Dermis blood vessel endothelial cell (primary cell): ENCODE measurements around the gene CDC16. TPM values are rescaled to one million over a fixed set of nuclear protein-coding genes. Genes with fewer than 3 reads are reported as not detected.

ENCODE experiments used
- DNase-seq: peaks from one replicate; pipeline ENCODE4 v3.0.0; 2010
- total RNA-seq: library from RNA; depleted of rRNA; stranded (reverse); fragments of >200 nt; gene quantifications from 2 replicates; pipeline ENCODE4 v1.2.3, GENCODE V29; 2014

Gene CDC16
- total RNA-seq, 1 donor from 2014 or later: 46.5 TPM

- DNase-seq: no peak
Observed at GRCh38 chr13:114304346-114305034, 69.8 kb downstream of the CDC16 start.

- DNase-seq: no peak
Observed at GRCh38 chr13:114309086-114309485, 74.4 kb downstream of the CDC16 start.

DNA sequence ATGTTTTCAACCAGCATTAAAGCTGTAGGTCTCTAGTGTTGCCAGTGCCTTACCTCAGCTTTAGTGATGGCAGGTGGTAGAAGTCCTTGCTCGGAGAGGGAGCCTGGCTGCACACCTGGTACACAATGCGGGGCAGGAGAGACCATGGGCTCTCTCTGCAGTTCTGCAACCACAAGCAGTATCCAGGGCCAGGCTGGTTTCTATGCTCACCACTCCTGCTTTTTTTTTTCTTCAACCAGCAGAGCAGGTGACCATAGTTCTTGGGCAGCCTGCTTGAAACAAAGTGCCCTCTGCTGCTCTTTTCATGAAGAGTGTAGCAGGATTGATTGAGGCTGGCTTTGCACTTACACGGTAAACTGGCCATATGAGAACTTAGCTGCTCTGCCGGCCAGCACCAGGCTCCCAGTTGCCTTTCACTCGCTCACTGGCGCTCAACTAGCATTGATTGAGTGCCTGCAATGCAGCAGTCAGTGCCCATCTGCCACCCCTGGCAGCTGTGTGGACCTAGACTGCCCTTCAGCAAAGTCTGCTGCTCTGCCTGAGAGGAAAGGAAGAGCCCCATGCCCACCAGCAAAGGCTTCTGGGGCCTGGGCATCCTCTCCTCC is 75.2 kb downstream of the CDC16 start:
- no peak for DNase-seq

- no peak for DNase-seq
Observed at GRCh38 chr13:114310956-114311355, 76.3 kb downstream of the CDC16 start.

DNA sequence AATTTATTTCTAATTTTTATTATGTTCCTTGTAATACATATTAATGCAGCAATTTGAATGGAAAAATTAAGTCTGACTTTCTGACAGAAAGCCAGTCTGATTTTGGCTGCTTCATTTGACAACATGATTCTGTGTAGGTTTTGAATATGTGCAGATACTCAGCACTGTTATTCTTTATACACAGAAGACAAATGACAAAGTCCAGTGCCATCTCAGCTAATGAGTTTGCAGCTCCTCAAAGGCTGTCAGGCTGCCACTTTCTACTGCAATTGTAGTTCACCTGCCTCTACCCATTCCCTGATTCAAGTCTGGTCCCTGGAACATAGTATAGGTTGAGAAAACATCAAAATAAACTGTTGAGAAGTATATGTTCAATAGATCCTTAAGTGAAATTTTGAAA is 76.7 kb downstream of the CDC16 start:
- no peak for DNase-seq

GRCh38 chr13:114311908-114312307 is 77.2 kb downstream of the CDC16 start:
- peak; percentile 36 for DNase-seq

DNA sequence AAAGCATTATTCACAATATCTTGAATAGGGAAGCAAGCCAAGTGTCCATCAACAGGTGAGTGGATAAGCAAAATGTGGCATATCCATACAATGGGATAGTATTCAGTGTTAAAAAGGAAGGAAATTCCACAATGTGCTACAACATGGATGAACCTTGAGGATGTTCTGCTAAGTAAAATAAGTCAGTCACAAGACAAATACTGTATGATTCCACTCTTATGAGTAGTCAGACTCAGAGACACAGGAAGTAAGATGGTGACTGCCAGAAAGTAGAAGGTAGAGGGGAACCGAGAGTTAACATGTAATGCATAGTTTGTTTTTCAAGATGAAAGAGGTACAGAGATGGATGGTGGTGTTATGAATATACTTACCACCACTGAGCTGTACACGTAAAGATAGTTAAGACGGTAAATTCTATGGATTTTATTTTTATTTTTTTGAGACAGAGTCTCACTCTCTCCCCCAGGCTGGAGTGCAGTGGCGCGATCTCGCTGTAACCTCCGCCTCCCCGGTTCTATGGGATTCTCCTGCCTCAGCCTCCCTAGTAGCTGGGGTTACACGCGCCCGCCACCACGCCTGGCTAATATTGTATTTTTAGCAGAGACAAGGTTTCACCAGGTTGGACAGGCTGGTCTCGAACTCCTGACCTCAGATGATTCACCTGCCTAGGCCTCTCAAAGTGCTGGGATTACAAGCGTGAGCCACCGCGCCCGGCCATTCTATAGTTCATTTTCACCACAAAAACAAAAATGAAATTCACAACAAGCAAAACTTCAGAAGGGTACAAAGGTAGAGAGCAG is 78.6 kb downstream of the CDC16 start:
- DNase-seq: peak; percentile 51

DNA sequence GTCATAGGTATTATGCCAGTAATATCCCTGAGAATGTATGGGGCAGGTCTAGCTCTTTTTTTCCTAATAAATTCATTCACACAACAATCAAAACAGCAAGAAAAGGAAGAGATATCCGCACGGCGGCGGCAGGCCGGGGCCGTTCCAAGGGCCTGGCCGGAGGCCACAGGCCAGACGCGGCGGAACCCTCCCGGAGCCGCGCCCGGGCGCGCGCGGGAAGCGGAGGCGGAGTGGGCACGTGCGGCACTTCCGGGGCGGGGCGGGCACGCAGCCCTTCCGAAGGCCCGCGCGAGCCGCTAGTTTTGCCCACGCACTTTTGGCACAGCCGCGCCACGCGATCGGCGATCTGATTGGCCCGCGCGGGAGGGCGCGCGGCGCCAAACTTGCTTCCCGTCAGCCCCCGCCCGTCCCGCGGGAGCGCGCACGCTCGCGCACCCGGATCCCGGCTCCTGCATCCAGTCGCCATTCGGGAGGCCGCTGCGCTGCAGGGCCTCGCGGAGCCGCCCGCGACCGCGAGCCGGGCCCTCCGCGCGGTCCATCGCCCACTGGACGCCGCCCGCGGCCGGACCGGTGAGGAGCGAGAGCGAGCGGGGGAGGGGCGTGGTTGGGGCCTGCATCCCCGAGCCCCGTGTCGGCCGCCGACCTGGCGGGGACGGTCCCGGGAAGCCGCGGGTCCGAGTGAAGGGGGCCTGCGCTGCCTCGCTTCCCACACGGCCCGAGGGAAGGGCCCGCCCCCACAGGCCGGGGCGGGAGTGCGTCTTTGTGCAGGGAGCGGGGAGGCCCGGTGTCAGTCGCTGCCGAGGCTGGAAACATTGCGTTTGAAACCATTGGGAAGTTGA is 79.6 kb downstream of the CDC16 start, which contains the start of gene CHAMP1:
TSS of gene CHAMP1 (plus strand) at position 430 of the 839 bp plus-strand sequence. CDS start 9,340 bp downstream, outside the sequence.
- DNase-seq: peak; percentile 97

GRCh38 chr13:114315074-114315785 is 80.5 kb downstream of the CDC16 start:
- DNase-seq: peak; percentile 7

GRCh38 chr13:114318624-114319023 is 83.9 kb downstream of the CDC16 start:
- DNase-seq: no peak

DNA sequence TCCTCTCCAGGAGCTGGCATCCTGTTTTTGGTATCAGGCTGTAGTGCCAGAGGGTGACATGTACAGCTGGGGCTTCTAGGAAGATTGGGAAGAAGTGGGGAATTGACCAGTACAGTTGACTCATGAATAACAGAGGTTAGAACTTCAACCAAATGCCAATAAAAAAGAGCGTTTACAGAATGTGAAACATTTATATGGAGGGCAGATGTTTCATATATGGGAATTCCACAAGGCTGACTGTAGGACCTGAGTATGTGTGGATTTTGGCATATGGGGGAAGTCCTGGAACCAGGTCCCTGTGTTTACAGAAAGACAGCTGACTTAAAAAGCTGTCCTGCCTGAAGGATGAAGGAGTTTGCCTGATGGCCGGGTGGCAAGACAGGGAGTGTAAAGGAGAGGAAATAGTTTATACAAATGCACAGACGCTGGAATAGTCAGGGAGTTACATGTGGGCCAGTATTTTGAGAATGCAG is 84.8 kb downstream of the CDC16 start:
- DNase-seq: peak; percentile 4

DNA sequence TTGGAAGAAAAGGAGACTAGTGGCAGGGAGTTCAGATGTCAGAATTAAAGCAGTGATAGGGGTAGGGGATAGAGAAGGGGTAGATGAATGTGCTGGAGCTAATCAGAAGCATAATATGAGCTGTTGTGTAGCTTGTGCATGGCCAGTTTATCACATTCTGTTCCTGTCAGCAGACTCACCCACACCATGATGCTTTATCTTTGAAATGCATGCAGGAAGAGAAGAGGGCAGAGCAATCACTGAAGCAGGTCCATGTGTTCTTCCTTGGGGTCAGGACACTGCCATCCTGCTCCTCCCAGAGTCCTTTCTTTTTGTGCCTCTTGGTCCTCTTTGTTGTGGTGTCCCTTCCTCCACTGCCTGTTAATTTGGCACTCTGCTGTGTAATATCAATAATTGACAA is 85.4 kb downstream of the CDC16 start:
- DNase-seq: peak; percentile 7

DNA sequence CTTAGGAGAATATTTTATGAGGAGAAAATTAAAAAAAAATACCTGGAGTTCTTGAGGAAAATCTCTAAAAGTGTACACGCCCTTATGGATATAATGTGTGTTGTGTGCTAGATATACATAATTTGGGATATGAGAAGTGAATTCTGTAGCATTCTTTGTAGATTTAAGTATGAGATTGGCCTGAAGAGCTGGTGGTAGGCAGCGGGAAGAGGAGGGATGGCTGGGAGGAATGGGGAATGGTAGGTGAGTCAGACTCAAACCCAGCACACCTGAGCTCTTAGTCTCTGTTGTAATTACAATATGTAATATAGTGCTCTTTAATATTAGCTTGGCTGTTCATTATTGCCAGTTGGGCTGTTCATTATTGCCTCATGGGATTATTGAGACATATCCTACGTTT is 86.6 kb downstream of the CDC16 start:
- DNase-seq: no peak

Other genes with a start within 250 kb of the CDC16 start
- gene RASA3, start 102.3 kb upstream of the CDC16 start, total RNA-seq: 35.4 and 51.4 TPM in 2 replicates
- not detected in 2 replicates for gene CFAP97D2, start 55.6 kb upstream of the CDC16 start, total RNA-seq
- 24.0 and 25.5 TPM in 2 replicates for gene UPF3A, start 46.7 kb downstream of the CDC16 start, total RNA-seq
- gene CHAMP1, start 79.6 kb downstream of the CDC16 start, total RNA-seq: 10.7 and 11.0 TPM in 2 replicates